Measurements from ENCODE around the gene RPL3. TPM values are rescaled to one million over a fixed set of nuclear protein-coding genes. Genes with fewer than 3 reads are reported as not detected.

The RPL3 gene
- polyA plus RNA-seq, 1 experiment: 4,772 TPM

DNA sequence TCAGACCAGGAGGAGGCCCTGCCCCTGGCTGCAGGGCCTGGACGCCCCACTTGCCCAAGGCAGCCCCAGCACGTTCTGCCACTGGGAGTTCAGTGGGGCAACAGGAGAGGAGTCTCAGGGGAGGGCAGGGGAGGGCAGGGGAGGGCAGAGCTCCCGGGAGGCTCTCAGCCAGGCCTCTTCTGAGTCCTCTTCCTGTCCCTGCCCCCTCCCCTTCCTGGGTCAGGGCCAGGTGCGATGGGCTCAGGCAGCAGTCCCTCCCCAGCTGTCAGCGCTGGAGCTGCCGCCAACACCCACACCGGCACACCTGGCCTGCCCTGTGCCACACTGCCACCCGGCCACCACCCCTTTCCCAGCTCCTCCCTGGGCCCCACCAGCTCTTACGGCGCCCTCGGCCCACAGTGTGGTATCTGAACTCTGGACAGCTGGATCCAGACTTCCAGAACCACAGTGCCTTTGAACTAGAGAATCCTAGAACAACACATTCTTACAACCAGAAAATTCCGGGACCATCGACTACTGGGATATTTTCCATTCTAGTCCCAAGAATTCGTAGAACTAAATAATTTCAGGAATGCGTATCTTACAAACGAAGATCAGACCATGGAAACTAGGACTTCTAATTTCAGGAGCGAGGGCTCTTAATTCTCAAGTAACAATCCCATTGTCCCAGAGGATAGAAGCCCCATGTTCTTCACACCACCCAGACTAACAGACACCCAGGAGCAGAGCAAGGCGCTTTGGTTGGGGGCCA lies 21.8 kb downstream of the RPL3 start:
- TF ChIP-seq, protein P1, sequence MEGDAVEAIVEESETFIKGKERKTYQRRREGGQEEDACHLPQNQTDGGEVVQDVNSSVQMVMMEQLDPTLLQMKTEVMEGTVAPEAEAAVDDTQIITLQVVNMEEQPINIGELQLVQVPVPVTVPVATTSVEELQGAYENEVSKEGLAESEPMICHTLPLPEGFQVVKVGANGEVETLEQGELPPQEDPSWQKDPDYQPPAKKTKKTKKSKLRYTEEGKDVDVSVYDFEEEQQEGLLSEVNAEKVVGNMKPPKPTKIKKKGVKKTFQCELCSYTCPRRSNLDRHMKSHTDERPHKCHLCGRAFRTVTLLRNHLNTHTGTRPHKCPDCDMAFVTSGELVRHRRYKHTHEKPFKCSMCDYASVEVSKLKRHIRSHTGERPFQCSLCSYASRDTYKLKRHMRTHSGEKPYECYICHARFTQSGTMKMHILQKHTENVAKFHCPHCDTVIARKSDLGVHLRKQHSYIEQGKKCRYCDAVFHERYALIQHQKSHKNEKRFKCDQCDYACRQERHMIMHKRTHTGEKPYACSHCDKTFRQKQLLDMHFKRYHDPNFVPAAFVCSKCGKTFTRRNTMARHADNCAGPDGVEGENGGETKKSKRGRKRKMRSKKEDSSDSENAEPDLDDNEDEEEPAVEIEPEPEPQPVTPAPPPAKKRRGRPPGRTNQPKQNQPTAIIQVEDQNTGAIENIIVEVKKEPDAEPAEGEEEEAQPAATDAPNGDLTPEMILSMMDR (IDR thresholded peaks at IDR 0.05; ENCODE audit: insufficient read depth, low read depth, low read length): no peak
- POLR2A ChIA-PET: no interaction called here
- CTCF ChIA-PET: interaction anchor here (1.8 kb wide), 1 partner anchor 113 kb away, joined by 3 read pairs; no protein-coding TSS in a partner anchor
- no peak for DNase-seq (ENCODE audit: low read depth)
- Histone ChIP-seq H3K4me3 (ENCODE audit: low read depth, low read length) (no peak overlapping the region), H3K36me3 (ENCODE audit: control insufficient read depth, insufficient read depth, low read length) (no peaks in the 10 kb centered on the region), H3K27me3 (ENCODE audit: control insufficient read depth, insufficient read depth, low read length) (no peaks in the 10 kb centered on the region)

DNA sequence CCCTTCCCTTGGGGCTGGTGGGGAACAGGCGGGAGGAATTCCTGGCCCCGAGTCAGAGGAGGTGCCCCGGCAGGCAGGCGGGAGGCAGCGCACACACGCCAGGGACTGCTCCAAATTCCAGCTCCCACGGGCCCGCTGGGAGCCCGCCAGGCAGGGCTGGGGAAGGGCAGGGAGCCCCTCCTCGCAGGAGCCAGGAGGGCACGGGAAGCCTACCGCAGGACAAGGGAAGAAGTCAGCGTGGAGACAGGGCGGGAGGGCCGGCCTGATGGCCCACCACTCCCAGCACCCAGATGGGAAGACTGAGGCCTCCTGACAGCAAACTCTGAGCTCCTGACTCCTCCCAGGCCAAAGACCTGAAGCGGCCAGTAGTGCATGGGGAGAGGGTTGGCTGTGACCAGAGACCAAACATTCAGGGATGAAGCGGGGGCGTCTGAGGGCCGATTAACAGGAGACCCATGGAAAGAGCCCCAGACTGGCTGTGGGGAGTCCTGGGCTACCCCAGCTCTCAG lies 22.4 kb downstream of the RPL3 start:
- DNase-seq (ENCODE audit: low read depth): no peak
- Histone ChIP-seq H3K4me3 (ENCODE audit: low read depth, low read length) (no peak overlapping the region), H3K27me3 (ENCODE audit: control insufficient read depth, insufficient read depth, low read length) (no peaks in the 10 kb centered on the region), H3K36me3 (ENCODE audit: control insufficient read depth, insufficient read depth, low read length) (no peaks in the 10 kb centered on the region)
- POLR2A ChIA-PET: no interaction called here
- TF ChIP-seq, protein P1 (IDR thresholded peaks at IDR 0.05; ENCODE audit: insufficient read depth, low read depth, low read length): no peak
- CTCF ChIA-PET: interaction anchor here (1.8 kb wide), 1 partner anchor 113 kb away, joined by 3 read pairs; no protein-coding TSS in a partner anchor

DNA sequence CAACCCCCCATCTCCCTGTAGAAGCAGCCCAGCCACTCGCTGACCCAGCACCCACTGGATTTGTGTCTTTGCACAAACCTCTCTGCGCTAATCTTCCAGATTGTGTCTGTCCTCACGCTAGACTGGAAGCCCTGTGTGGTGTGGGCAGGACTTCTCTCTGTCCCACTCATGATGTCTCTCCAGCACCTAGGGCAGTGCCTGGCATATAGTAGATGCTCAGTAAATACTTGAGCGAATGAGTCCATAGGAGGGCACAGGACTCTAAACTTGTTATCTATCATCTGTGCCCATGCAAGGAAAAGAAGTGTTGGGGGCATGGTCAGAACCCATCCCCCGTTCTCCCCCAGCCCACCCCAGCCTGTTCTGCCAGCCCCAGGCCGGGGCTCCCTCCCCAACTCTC lies 22.9 kb downstream of the RPL3 start:
- no peaks in the 10 kb centered on the region for H3K27me3 ChIP-seq (ENCODE audit: control insufficient read depth, insufficient read depth, low read length)
- TF ChIP-seq, protein P1 (IDR thresholded peaks at IDR 0.05; ENCODE audit: insufficient read depth, low read depth, low read length): no peak
- POLR2A ChIA-PET: no interaction called here
- no peak for DNase-seq (ENCODE audit: low read depth)
- CTCF ChIA-PET: no interaction called here
- no peak overlapping the region for H3K4me3 ChIP-seq (ENCODE audit: low read depth, low read length)
- H3K36me3 ChIP-seq (ENCODE audit: control insufficient read depth, insufficient read depth, low read length): no peaks in the 10 kb centered on the region

DNA sequence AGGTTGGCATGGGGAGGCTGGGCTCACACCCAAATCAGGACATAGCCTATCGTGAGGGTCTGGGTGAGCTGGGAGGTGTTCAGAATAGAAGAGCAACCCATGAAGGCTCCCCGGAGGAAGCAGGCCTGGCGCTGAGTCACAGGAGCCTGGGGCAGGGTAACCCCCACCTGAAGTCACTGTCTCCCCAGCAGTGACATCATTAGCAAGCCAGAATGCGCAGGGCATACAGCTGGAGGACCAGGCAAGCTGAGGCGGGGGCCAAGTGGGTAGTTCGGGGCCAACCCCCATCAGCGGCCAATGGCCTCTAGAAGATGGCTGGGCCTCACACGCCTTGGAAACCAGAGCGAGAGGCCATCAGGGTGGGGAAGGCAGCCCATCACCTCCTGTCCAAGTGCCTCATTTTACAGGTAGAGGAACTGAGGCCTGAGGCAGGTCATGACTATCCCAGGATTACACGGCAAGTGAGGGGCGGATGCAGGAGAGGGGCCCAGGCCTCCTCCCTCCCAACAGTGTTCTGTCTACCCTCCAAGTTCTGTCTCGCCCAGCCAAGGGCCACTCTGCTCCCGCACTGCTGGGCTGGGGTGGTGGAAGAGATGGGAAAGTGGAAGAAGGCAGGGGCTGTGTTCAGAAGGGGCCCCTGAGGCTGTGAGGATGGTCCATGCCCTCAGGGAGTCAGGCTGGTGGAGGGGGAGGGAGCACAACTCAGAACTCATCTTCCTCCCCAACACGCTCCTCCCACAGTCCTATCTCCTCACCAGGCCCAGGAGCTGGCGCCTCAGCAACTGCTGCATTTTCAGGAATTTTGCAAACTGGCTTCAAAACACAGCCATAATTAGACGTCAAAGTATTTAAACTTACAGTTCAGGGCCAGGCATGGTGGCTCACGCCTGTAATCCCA lies 24.6 kb downstream of the RPL3 start:
- no peak overlapping the region for H3K4me3 ChIP-seq (ENCODE audit: low read depth, low read length)
- H3K36me3 ChIP-seq (ENCODE audit: control insufficient read depth, insufficient read depth, low read length): no peaks in the 10 kb centered on the region
- TF ChIP-seq, protein P1 (IDR thresholded peaks at IDR 0.05; ENCODE audit: insufficient read depth, low read depth, low read length): no peak
- POLR2A ChIA-PET: interaction anchor here (0.7 kb wide), 1 partner anchor 87 kb away, joined by 8 read pairs; no protein-coding TSS in a partner anchor
- CTCF ChIA-PET: interaction anchor here (1.1 kb wide), 1 partner anchor 124 kb away, joined by 3 read pairs; no protein-coding TSS in a partner anchor
- no peaks in the 10 kb centered on the region for H3K27me3 ChIP-seq (ENCODE audit: control insufficient read depth, insufficient read depth, low read length)
- DNase-seq (ENCODE audit: low read depth): no peak
